HUES64 (cell line): ENCODE data around the gene ITIH5.
A peak's percentile ranks its signal among the peaks of the same experiment; 100 is the strongest.

Experiments used
- H3K27ac ChIP-seq: 2 replicates; pipeline ENCODE4 v1.7.0; 2013; ENCODE audit warnings: low read depth, low read length, inconsistent platforms
- H3K27me3 ChIP-seq: 2 replicates; pipeline ENCODE4 v1.6.1; 2013; ENCODE audit warnings: mild to moderate bottlenecking, low read length; ENCODE audit not compliant: insufficient read depth
- H3K36me3 ChIP-seq: 2 replicates; pipeline ENCODE4 v1.6.1; 2013; ENCODE audit warnings: mild to moderate bottlenecking, low read length; ENCODE audit not compliant: insufficient read depth
- H3K4me1 ChIP-seq: 2 replicates; pipeline ENCODE4 v1.6.1; 2013; ENCODE audit warnings: mild to moderate bottlenecking, low read length, moderate library complexity; ENCODE audit not compliant: insufficient read depth
- H3K4me3 ChIP-seq: 2 replicates; pipeline ENCODE4 v1.5.1; 2013; ENCODE audit warnings: mild to moderate bottlenecking, low read length, moderate library complexity
- H3K9ac ChIP-seq: 2 replicates; pipeline ENCODE4 v1.6.1; 2013; ENCODE audit warnings: mild to moderate bottlenecking, low read depth, low read length
- H3K9me3 ChIP-seq: 2 replicates; pipeline ENCODE4 v1.6.1; 2013; ENCODE audit warnings: low read depth, low read length; ENCODE audit not compliant: insufficient read depth
- WGBS: fragments of 150-250, 120-280 bp; methylation state at CpG from one replicate; pipeline ENCODE4 v1.1.7; 2013; ENCODE audit warnings: missing lambda C conversion rate; 5-methylcytosine and 5-hydroxymethylcytosine counted together

Gene ITIH5

GRCh38 chr10:7561216-7561893 is 105.4 kb downstream of the ITIH5 start:
- H3K36me3 ChIP-seq: no peaks in the 10 kb centered on the region
- no peak overlapping the region; the same call in 1 of the 2 replicates for H3K27ac ChIP-seq
- H3K27me3 ChIP-seq: no peaks in the 10 kb centered on the region
- H3K9ac ChIP-seq: no peak overlapping the region
- 62% methylated on average over 19 of the region's 19 CpGs for WGBS
- no peaks in the 10 kb centered on the region for H3K9me3 ChIP-seq
- peaks cover 14% of the 10 kb centered on the region for H3K4me1 ChIP-seq
- no peak overlapping the region for H3K4me3 ChIP-seq

GRCh38 chr10:7560519-7560918 is 106.2 kb downstream of the ITIH5 start:
- Histone ChIP-seq H3K4me3 (no peak overlapping the region), H3K9ac (no peak overlapping the region), H3K36me3 (no peaks in the 10 kb centered on the region), H3K27ac (no peak overlapping the region), H3K9me3 (no peaks in the 10 kb centered on the region), H3K27me3 (no peaks in the 10 kb centered on the region), H3K4me1 (peaks cover 14% of the 10 kb centered on the region)
- WGBS: 77% methylated on average over 2 of the region's 4 CpGs

GRCh38 chr10:7559386-7559785 is 107.4 kb downstream of the ITIH5 start:
- no peaks in the 10 kb centered on the region for H3K36me3 ChIP-seq
- H3K27me3 ChIP-seq: no peaks in the 10 kb centered on the region
- WGBS: 78% methylated on average over 2 of the region's 3 CpGs
- no peak overlapping the region for H3K4me3 ChIP-seq
- peaks cover 14% of the 10 kb centered on the region for H3K4me1 ChIP-seq
- no peak overlapping the region for H3K9ac ChIP-seq
- H3K27ac ChIP-seq: no peak overlapping the region
- H3K9me3 ChIP-seq: no peaks in the 10 kb centered on the region

GRCh38 chr10:7558036-7558435 is 108.7 kb downstream of the ITIH5 start:
- Histone ChIP-seq H3K27me3 (no peaks in the 10 kb centered on the region), H3K9me3 (no peaks in the 10 kb centered on the region), H3K9ac (no peak overlapping the region), H3K4me3 (no peak overlapping the region), H3K36me3 (no peaks in the 10 kb centered on the region), H3K4me1 (peaks cover 14% of the 10 kb centered on the region), H3K27ac (no peak overlapping the region)
- WGBS: 95% methylated on average over 3 of the region's 3 CpGs

- WGBS: 96% methylated on average over 10 of the region's 10 CpGs
- Histone ChIP-seq H3K4me1 (peaks cover 5% of the 10 kb centered on the region; the same call in 1 of the 2 replicates), H3K9me3 (no peaks in the 10 kb centered on the region)
Measured at GRCh38 chr10:7553531-7553930, 113.2 kb downstream of the ITIH5 start.

GRCh38 chr10:7551950-7552716 is 114.6 kb downstream of the ITIH5 start:
- no peaks in the 10 kb centered on the region for H3K9me3 ChIP-seq
- WGBS: 41% methylated on average over 18 of the region's 18 CpGs
- H3K27me3 ChIP-seq: no peaks in the 10 kb centered on the region
- H3K4me3 ChIP-seq: no peak overlapping the region
- H3K36me3 ChIP-seq: no peaks in the 10 kb centered on the region
- no peak overlapping the region for H3K9ac ChIP-seq
- peak overlapping the region; percentile 45; the same call in 1 of the 2 replicates for H3K27ac ChIP-seq
- peaks cover 5% of the 10 kb centered on the region; the same call in 1 of the 2 replicates for H3K4me1 ChIP-seq

More at GRCh38 chr10:7553531-7553930, 113.2 kb downstream of the ITIH5 start:
- H3K27me3 ChIP-seq: no peaks in the 10 kb centered on the region
- H3K36me3 ChIP-seq: no peaks in the 10 kb centered on the region
- no peak overlapping the region for H3K4me3 ChIP-seq
- no peak overlapping the region for H3K9ac ChIP-seq
- H3K27ac ChIP-seq: no peak overlapping the region

GRCh38 chr10:7551289-7551688 is 115.5 kb downstream of the ITIH5 start:
- Histone ChIP-seq H3K27ac (no peak overlapping the region), H3K9ac (no peak overlapping the region), H3K4me1 (peaks cover 5% of the 10 kb centered on the region; the same call in 1 of the 2 replicates), H3K9me3 (no peaks in the 10 kb centered on the region), H3K36me3 (no peaks in the 10 kb centered on the region), H3K27me3 (no peaks in the 10 kb centered on the region), H3K4me3 (no peak overlapping the region)
- 88% methylated on average over 5 of the region's 6 CpGs for WGBS

- Histone ChIP-seq H3K4me3 (no peak overlapping the region), H3K27me3 (no peaks in the 10 kb centered on the region), H3K9ac (no peak overlapping the region), H3K4me1 (peaks cover 5% of the 10 kb centered on the region; the same call in 1 of the 2 replicates), H3K9me3 (no peaks in the 10 kb centered on the region), H3K36me3 (no peaks in the 10 kb centered on the region), H3K27ac (no peak overlapping the region)
- WGBS: 92% methylated on average over 1 of the region's 1 CpG
Measured at GRCh38 chr10:7550013-7550412, 116.8 kb downstream of the ITIH5 start.

GRCh38 chr10:7547829-7548228 is 118.9 kb downstream of the ITIH5 start:
- H3K9me3 ChIP-seq: no peaks in the 10 kb centered on the region
- no peak overlapping the region for H3K9ac ChIP-seq
- H3K4me3 ChIP-seq: no peak overlapping the region
- H3K27me3 ChIP-seq: no peaks in the 10 kb centered on the region
- 86% methylated on average over 6 of the region's 6 CpGs for WGBS
- no peak overlapping the region for H3K27ac ChIP-seq
- peaks cover 10% of the 10 kb centered on the region; the same call in 1 of the 2 replicates for H3K4me1 ChIP-seq
- H3K36me3 ChIP-seq: no peaks in the 10 kb centered on the region

- no peak overlapping the region for H3K9ac ChIP-seq
- H3K27me3 ChIP-seq: no peaks in the 10 kb centered on the region
- H3K36me3 ChIP-seq: no peaks in the 10 kb centered on the region
- H3K4me3 ChIP-seq: no peak overlapping the region
- no peaks in the 10 kb centered on the region for H3K9me3 ChIP-seq
- peaks cover 10% of the 10 kb centered on the region for H3K4me1 ChIP-seq
- 90% methylated on average over 7 of the region's 7 CpGs for WGBS
- H3K27ac ChIP-seq: no peak overlapping the region
Measured at GRCh38 chr10:7547206-7547605, 119.6 kb downstream of the ITIH5 start.

GRCh38 chr10:7546385-7546967 is 120.3 kb downstream of the ITIH5 start:
- H3K4me1 ChIP-seq: peaks cover 13% of the 10 kb centered on the region
- no peaks in the 10 kb centered on the region for H3K36me3 ChIP-seq
- WGBS: 93% methylated on average over 10 of the region's 10 CpGs
- H3K4me3 ChIP-seq: no peak overlapping the region
- no peaks in the 10 kb centered on the region for H3K27me3 ChIP-seq
- no peaks in the 10 kb centered on the region for H3K9me3 ChIP-seq
- no peak overlapping the region for H3K9ac ChIP-seq
- H3K27ac ChIP-seq: no peak overlapping the region
